Activated CD4-positive, alpha-beta T cell treated with anti-CD3 and anti-CD28 coated beads for 4 hours (primary cell): Measurements from ENCODE around the gene OGFOD3.
A peak's percentile ranks its signal among the peaks of the same experiment; 100 is the strongest.
"Not testable (repeated sequence)": the region's sequence is repeated elsewhere in the genome, so short reads cannot be mapped to it uniquely, and the experiment has no call there.

ENCODE experiments used
- DNase-seq, 2 donors: peaks; one replicate each; pipeline ENCODE4 v3.0.0-alpha.2; 2020

OGFOD3 gene

GRCh38 chr17:82418001-82418986 lies at the start of gene OGFOD3, which contains the start of gene HEXD:
TSS of gene OGFOD3 (minus strand) at chr17:82418586. CDS start at chr17:82418485, 101 bp downstream.
TSS of gene HEXD (plus strand) at chr17:82418347. CDS start at chr17:82419800, 1,453 bp downstream.
- DNase-seq = peak; percentile 77 to 85

GRCh38 chr17:82465023-82465603 lies 46.7 kb upstream of the OGFOD3 start:
- no peak for DNase-seq

- DNase-seq = no peak
These were observed 46.2 kb upstream of the OGFOD3 start for GRCh38 chr17:82464567-82464929.

- no peak for DNase-seq
These were observed 45.7 kb upstream of the OGFOD3 start for GRCh38 chr17:82463925-82464566.

- no peak for DNase-seq
These were observed 45.0 kb upstream of the OGFOD3 start for GRCh38 chr17:82463391-82463790.

GRCh38 chr17:82461827-82462524 lies 43.6 kb upstream of the OGFOD3 start:
- DNase-seq = no peak

- DNase-seq = not testable (repeated sequence)
These were observed 41.5 kb upstream of the OGFOD3 start for GRCh38 chr17:82459936-82460335.

GRCh38 chr17:82458885-82459424 lies 40.6 kb upstream of the OGFOD3 start:
- DNase-seq = no peak

- peak; percentile 95 to 96 for DNase-seq
These were observed 39.9 kb upstream of the OGFOD3 start, which contains the start of gene NARF for GRCh38 chr17:82458179-82458884. TSS of gene NARF (plus strand) at chr17:82458741. CDS start at chr17:82458804, 63 bp downstream.

GRCh38 chr17:82457929-82458178 lies 39.5 kb upstream of the OGFOD3 start:
- no peak for DNase-seq

- DNase-seq = no peak
These were observed 38.9 kb upstream of the OGFOD3 start for GRCh38 chr17:82457073-82457928.

GRCh38 chr17:82453706-82454105 lies 35.3 kb upstream of the OGFOD3 start:
- DNase-seq = not testable (repeated sequence)

- not testable (repeated sequence) for DNase-seq
These were observed 34.8 kb upstream of the OGFOD3 start for GRCh38 chr17:82453151-82453550.

GRCh38 chr17:82452162-82452561 lies 33.8 kb upstream of the OGFOD3 start:
- no peak for DNase-seq

GRCh38 chr17:82450357-82451106 lies 32.1 kb upstream of the OGFOD3 start, which contains the start of gene CYBC1:
TSS of gene CYBC1 (minus strand) at chr17:82450752. CDS start at chr17:82449254, 1,498 bp downstream.
- peak; percentile 95 for DNase-seq

- DNase-seq = peak; percentile 41 to 47
These were observed 31.5 kb upstream of the OGFOD3 start for GRCh38 chr17:82449883-82450356.

GRCh38 chr17:82449131-82449882 lies 30.9 kb upstream of the OGFOD3 start:
- peak; percentile 69 to 72 for DNase-seq

- no peak for DNase-seq
These were observed 29.5 kb upstream of the OGFOD3 start for GRCh38 chr17:82447876-82448275.

GRCh38 chr17:82446649-82447048 lies 28.3 kb upstream of the OGFOD3 start:
- no peak for DNase-seq
